Mesenchymal stem cell (in vitro differentiated cells and primary cell): ENCODE results near the gene GBF1.
"Not testable (repeated sequence)": the region's sequence is repeated elsewhere in the genome, so short reads cannot be mapped to it uniquely, and the experiment has no call there.

Source experiments
- DNase-seq: peaks from one replicate; pipeline ENCODE4 v3.0.0-alpha.2; 2013
- H2AFZ ChIP-seq: one replicate; pipeline ENCODE4 v1.6.1; 2013; ENCODE audit warnings: low read depth, mild to moderate bottlenecking, control low read depth, inconsistent platforms, low read length, moderate library complexity
- H2AK5ac ChIP-seq: 2 replicates; pipeline ENCODE4 v1.6.1; 2013; ENCODE audit warnings: low read length, moderate library complexity, mild to moderate bottlenecking, inconsistent platforms; ENCODE audit not compliant: severe bottlenecking
- H2BK120ac ChIP-seq: one replicate; pipeline ENCODE4 v1.6.1; 2013; ENCODE audit warnings: low read depth, mild to moderate bottlenecking, inconsistent platforms, low read length, moderate library complexity
- H2BK12ac ChIP-seq, 2 experiments: one replicate each; pipeline ENCODE4 v1.6.1; 2013; ENCODE audit warnings: inconsistent platforms in 2 of 2, low read length in 2 of 2, mild to moderate bottlenecking in 2 of 2, moderate library complexity in 2 of 2, control low read depth in 1 of 2
- H2BK15ac ChIP-seq: one replicate; pipeline ENCODE4 v1.6.1; 2013; ENCODE audit warnings: mild to moderate bottlenecking, low read depth, inconsistent platforms; ENCODE audit not compliant: poor library complexity, severe bottlenecking
- H2BK5ac ChIP-seq: 2 replicates; pipeline ENCODE4 v1.6.1; 2013; ENCODE audit warnings: low read depth, mild to moderate bottlenecking, low read length, control low read depth, inconsistent platforms; ENCODE audit not compliant: poor library complexity, severe bottlenecking
- H3K14ac ChIP-seq, 2 experiments: one replicate each; pipeline ENCODE4 v1.6.1; 2013; ENCODE audit warnings: inconsistent platforms in 2 of 2, low read length in 2 of 2, control low read depth in 1 of 2, mild to moderate bottlenecking in 1 of 2, moderate library complexity in 1 of 2
- H3K18ac ChIP-seq, 2 experiments: one replicate each; pipeline ENCODE4 v1.6.1; 2013; ENCODE audit warnings: inconsistent platforms in 2 of 2, low read length in 2 of 2, control low read depth in 1 of 2, low read depth in 1 of 2, mild to moderate bottlenecking in 1 of 2
- H3K23ac ChIP-seq, 2 experiments: one replicate each; pipeline ENCODE4 v1.6.1; 2013; ENCODE audit warnings: inconsistent platforms in 2 of 2, low read length in 2 of 2, mild to moderate bottlenecking in 2 of 2, moderate library complexity in 2 of 2, control low read depth in 1 of 2
- H3K27ac ChIP-seq: 2 replicates; pipeline ENCODE4 v1.5.1; 2013; ENCODE audit warnings: mild to moderate bottlenecking, moderate library complexity, low read length, control low read depth, inconsistent platforms; ENCODE audit not compliant: poor library complexity, severe bottlenecking
- H3K27me3 ChIP-seq, 2 experiments: 2 replicates each; pipeline versions ENCODE4 v1.6.1 to v1.7.0; 2013; ENCODE audit warnings: low read length in 2 of 2, mild to moderate bottlenecking in 2 of 2, moderate library complexity in 2 of 2, control low read depth in 1 of 2, inconsistent platforms in 1 of 2; ENCODE audit not compliant: control insufficient read depth in 1 of 2, insufficient read depth in 1 of 2
- H3K36me3 ChIP-seq, 2 experiments: 2 replicates each; pipeline versions ENCODE4 v1.6.1 to v1.7.0; 2013; ENCODE audit warnings: low read length in 2 of 2, control low read depth in 1 of 2, inconsistent platforms in 1 of 2, low read depth in 1 of 2, mild to moderate bottlenecking in 1 of 2; ENCODE audit not compliant: insufficient read depth in 2 of 2, control insufficient read depth in 1 of 2
- H3K4ac ChIP-seq, 2 experiments: one replicate each; pipeline ENCODE4 v1.6.1; 2013; ENCODE audit warnings: inconsistent platforms in 2 of 2, low read length in 2 of 2, mild to moderate bottlenecking in 2 of 2, moderate library complexity in 2 of 2, control low read depth in 1 of 2, low read depth in 1 of 2
- H3K4me1 ChIP-seq: 2 replicates; pipeline ENCODE4 v1.6.1; 2013; ENCODE audit warnings: low read depth, low read length, control low read depth; ENCODE audit not compliant: control insufficient read depth, insufficient read depth
- H3K4me2 ChIP-seq: 2 replicates; pipeline ENCODE4 v1.6.1; 2013; ENCODE audit warnings: low read length, mild to moderate bottlenecking, inconsistent platforms; ENCODE audit not compliant: poor library complexity, severe bottlenecking
- H3K4me3 ChIP-seq, 2 experiments: 2 replicates each; pipeline versions ENCODE4 v1.5.1 to v1.7.0; 2013; ENCODE audit warnings: low read length in 2 of 2, mild to moderate bottlenecking in 2 of 2, control low read depth in 1 of 2, low read depth in 1 of 2; ENCODE audit not compliant: insufficient read depth in 1 of 2
- H3K79me1 ChIP-seq: replicated peaks from 2 replicates; pipeline ENCODE4 v1.6.1; 2013; ENCODE audit warnings: mild to moderate bottlenecking, control low read depth, low read length, inconsistent platforms; ENCODE audit not compliant: poor library complexity, severe bottlenecking
- H3K9ac ChIP-seq: 2 replicates; pipeline ENCODE4 v1.7.0; 2013; ENCODE audit warnings: mild to moderate bottlenecking, low read length, moderate library complexity
- H3K9me3 ChIP-seq: 2 replicates; pipeline ENCODE4 v1.7.0; 2013; ENCODE audit warnings: mild to moderate bottlenecking, low read length; ENCODE audit not compliant: control insufficient read depth
- H4K8ac ChIP-seq: one replicate; pipeline ENCODE4 v1.6.1; 2013; ENCODE audit warnings: inconsistent platforms, mild to moderate bottlenecking, low read length, moderate library complexity
- H4K91ac ChIP-seq: one replicate; pipeline ENCODE4 v1.6.1; 2013; ENCODE audit warnings: mild to moderate bottlenecking, low read length, inconsistent platforms
- WGBS: methylation state at CpG from one replicate; pipeline ENCODE4 v1.1.7; 2013; ENCODE audit warnings: mixed read lengths; 5-methylcytosine and 5-hydroxymethylcytosine counted together

Gene GBF1

DNA sequence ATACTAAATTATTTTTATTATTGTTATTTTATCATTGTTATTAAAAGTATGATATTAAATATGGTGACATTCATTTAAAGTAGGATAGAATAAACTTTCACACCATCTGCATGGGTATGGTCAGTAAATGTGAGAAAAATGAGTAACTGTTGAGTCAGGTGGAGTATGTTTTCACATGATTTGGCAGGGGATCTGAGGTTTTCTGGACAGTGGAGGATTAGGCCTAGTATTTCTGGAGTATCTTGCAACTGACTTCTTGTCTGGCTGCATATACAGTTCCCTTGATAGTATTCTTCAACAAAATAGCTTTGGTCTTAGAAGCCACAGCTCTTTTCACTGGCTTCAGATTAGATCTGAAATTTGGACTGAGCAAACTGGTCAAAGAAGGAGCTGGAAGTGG is 54.5 kb downstream of the GBF1 start:
- H3K4me1 ChIP-seq = peaks cover 2% of the 10 kb centered on the region
- no peak overlapping the region for H3K23ac ChIP-seq
- DNase-seq = peak; percentile 60

DNA sequence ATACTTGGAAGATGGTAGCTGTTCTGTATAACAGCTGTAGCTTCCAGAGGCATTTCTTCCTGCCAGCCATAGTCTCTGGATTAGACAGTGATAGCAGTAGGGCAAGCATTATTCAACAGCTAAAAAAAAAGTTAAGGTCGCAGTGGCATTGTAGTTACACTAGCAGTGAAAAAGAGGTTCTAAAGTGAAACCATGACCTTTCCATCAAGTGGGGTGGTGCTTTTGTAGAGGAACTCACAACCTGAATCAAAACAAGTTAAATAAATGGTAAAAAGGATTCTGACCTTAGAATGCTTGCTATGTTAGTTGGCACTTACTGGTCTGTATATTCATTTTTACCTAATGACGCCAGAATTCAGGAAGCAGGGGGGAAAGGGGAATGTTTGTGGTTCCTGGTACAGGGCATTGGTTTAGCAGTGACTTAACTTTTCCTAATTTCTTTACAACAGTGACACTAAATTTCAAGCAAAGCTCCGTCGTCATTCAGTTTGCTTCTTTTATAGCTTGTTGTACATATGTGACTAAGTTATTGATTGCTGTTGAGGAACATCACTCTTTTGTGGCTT is 55.0 kb downstream of the GBF1 start:
- Histone ChIP-seq H2BK12ac (no peak overlapping the region), H4K91ac (no peak overlapping the region), H2AFZ (no peak overlapping the region), H3K4me3 (peak overlapping the region in 1 of 2 experiments; percentile 10), H3K18ac (no peak overlapping the region), H3K4me2 (no peak overlapping the region), H4K8ac (no peak overlapping the region), H2BK120ac (no peak overlapping the region), H3K14ac (no peak overlapping the region), H3K9ac (peak overlapping the region; percentile 67), H3K27ac (peak overlapping the region; percentile 99), H2AK5ac (peak overlapping the region; percentile 86), H3K9me3 (no peaks in the 10 kb centered on the region), H3K79me1 (peaks cover 4% of the 10 kb centered on the region), H2BK5ac (peak overlapping the region; percentile 75), H2BK15ac (no peak overlapping the region), H3K36me3 (no peaks in the 10 kb centered on the region), H3K23ac (no peak overlapping the region), H3K4me1 (peaks cover 3% of the 10 kb centered on the region), H3K27me3 (no peaks in the 10 kb centered on the region), H3K4ac (no peak overlapping the region)
- WGBS = 6% methylated on average over 4 of the region's 4 CpGs
- peak; percentile 88 for DNase-seq

More for the DNA sequence above, 54.5 kb downstream of the GBF1 start:
- H3K18ac ChIP-seq = no peak overlapping the region
- no peak overlapping the region for H2BK120ac ChIP-seq
- H3K4ac ChIP-seq = no peak overlapping the region
- no peak overlapping the region for H4K91ac ChIP-seq
- no peaks in the 10 kb centered on the region for H3K9me3 ChIP-seq
- peak overlapping the region; percentile 67 for H3K9ac ChIP-seq
- no peak overlapping the region for H2BK12ac ChIP-seq
- H3K27me3 ChIP-seq = no peaks in the 10 kb centered on the region
- peak overlapping the region in 1 of 2 experiments; percentile 10 for H3K4me3 ChIP-seq
- no peak overlapping the region for H3K14ac ChIP-seq
- H3K27ac ChIP-seq = peak overlapping the region; percentile 99
- no peak overlapping the region for H2AFZ ChIP-seq
- no peaks in the 10 kb centered on the region for H3K36me3 ChIP-seq
- H3K79me1 ChIP-seq = peaks cover 3% of the 10 kb centered on the region
- no peak overlapping the region for H2BK15ac ChIP-seq
- H3K4me2 ChIP-seq = no peak overlapping the region
- peak overlapping the region; percentile 23 for H4K8ac ChIP-seq
- peak overlapping the region; percentile 86 for H2AK5ac ChIP-seq
- peak overlapping the region; percentile 75 for H2BK5ac ChIP-seq

DNA sequence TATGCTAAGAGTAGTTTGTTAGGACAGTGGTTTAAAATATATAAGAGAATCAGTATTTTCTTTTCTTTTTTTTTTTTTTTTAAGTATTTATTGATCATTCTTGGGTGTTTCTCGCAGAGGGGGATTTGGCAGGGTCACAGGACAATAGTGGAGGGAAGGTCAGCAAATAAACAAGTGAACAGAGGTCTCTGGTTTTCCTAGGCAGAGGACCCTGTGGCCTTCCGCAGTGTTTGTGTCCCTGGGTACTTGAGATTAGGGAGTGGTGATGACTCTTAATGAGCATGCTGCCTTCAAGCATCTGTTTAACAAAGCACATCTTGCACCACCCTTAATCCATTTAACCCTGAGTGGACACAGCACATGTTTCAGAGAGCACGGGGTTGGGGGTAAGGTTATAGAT is 55.6 kb downstream of the GBF1 start:
- H3K4me2 ChIP-seq, H3K4ac ChIP-seq: not testable (repeated sequence)
- no CpG with 5 or more reads among the region's 3 CpGs for WGBS

DNA sequence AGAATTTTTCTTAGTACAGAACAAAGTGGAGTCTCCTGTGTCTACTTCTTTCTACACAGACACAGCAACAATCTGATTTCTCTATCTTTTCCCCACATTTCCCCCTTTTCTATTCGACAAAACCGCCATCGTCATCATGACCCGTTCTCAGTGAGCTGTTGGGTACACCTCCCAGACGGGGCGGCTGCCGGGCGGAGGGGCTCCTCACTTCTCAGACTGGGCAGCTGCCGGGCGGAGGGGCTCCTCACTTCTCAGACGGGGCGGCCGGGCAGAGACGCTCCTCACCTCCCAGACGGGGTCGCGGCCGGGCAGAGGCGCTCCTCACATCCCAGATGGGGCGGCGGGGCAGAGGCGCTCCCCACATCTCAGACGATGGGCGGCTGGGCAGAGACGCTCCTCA is 56.0 kb downstream of the GBF1 start:
- H2BK120ac ChIP-seq, H2AK5ac ChIP-seq, H2AFZ ChIP-seq, H3K4me1 ChIP-seq, H2BK15ac ChIP-seq, H3K18ac ChIP-seq, H4K91ac ChIP-seq, H3K36me3 ChIP-seq, H3K4ac ChIP-seq, H3K23ac ChIP-seq, H3K9me3 ChIP-seq, DNase-seq, H2BK5ac ChIP-seq, H4K8ac ChIP-seq, H3K79me1 ChIP-seq, H3K4me3 ChIP-seq, H3K27me3 ChIP-seq, H3K14ac ChIP-seq, H3K9ac ChIP-seq, H2BK12ac ChIP-seq, H3K4me2 ChIP-seq: not testable (repeated sequence)
- WGBS = 87% methylated on average over 7 of the region's 25 CpGs
- peak overlapping the region; percentile 74 for H3K27ac ChIP-seq

More for the DNA sequence above, 55.6 kb downstream of the GBF1 start:
- H2BK12ac ChIP-seq, H3K4me1 ChIP-seq, H3K36me3 ChIP-seq, H3K27me3 ChIP-seq, H4K8ac ChIP-seq, H2BK5ac ChIP-seq, H2BK15ac ChIP-seq, H2AK5ac ChIP-seq, H2BK120ac ChIP-seq, H3K18ac ChIP-seq, H3K9me3 ChIP-seq, H3K14ac ChIP-seq, H3K4me3 ChIP-seq, H3K23ac ChIP-seq, H3K79me1 ChIP-seq, H4K91ac ChIP-seq, DNase-seq, H2AFZ ChIP-seq: not testable (repeated sequence)
- Histone ChIP-seq H3K9ac (peak overlapping the region; percentile 67), H3K27ac (peak overlapping the region; percentile 99)
